D721Med (cell line): ENCODE results near the gene FKBP1C.

Experiments
- DNase-seq: peaks from one replicate; pipeline ENCODE4 v3.0.0; 2011; ENCODE audit warnings: low spot score; ENCODE audit not compliant: insufficient read length
- FAIRE-seq: peaks from 2 replicates; lab custom pipeline; 2011; peaks lifted over from hg19 to GRCh38; lab: Jason Lieb, UNC
- TF ChIP-seq, protein P1 (sequence below): IDR thresholded peaks from 2 replicates; pipeline ENCODE4 v1.5.1; 2012; ENCODE audit warnings: mild to moderate bottlenecking, control low read depth; ENCODE audit not compliant: insufficient read depth; ENCODE audit errors: missing control alignments

FKBP1C gene

DNA sequence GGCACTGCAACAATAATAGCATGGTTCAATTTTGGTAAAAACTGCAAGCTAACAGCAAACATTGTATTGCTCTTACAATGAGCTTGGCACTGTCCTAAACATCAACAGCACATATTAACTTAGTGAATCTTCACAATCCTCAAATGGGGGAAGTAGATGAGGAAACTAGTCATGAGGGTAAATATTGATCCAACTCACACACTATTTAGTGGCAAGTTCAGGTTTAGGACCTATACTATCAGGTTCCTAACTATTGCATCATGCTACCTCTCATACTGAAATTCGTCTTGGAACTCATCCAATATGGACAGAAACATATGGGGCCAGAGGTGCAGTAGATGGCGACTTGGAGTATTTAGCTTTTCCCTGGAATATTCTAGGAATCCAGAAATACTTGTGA lies 34.2 kb downstream of the FKBP1C start:
- TF ChIP-seq, protein P1, sequence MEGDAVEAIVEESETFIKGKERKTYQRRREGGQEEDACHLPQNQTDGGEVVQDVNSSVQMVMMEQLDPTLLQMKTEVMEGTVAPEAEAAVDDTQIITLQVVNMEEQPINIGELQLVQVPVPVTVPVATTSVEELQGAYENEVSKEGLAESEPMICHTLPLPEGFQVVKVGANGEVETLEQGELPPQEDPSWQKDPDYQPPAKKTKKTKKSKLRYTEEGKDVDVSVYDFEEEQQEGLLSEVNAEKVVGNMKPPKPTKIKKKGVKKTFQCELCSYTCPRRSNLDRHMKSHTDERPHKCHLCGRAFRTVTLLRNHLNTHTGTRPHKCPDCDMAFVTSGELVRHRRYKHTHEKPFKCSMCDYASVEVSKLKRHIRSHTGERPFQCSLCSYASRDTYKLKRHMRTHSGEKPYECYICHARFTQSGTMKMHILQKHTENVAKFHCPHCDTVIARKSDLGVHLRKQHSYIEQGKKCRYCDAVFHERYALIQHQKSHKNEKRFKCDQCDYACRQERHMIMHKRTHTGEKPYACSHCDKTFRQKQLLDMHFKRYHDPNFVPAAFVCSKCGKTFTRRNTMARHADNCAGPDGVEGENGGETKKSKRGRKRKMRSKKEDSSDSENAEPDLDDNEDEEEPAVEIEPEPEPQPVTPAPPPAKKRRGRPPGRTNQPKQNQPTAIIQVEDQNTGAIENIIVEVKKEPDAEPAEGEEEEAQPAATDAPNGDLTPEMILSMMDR = no peak
- no peak for FAIRE-seq
- DNase-seq = no peak

DNA sequence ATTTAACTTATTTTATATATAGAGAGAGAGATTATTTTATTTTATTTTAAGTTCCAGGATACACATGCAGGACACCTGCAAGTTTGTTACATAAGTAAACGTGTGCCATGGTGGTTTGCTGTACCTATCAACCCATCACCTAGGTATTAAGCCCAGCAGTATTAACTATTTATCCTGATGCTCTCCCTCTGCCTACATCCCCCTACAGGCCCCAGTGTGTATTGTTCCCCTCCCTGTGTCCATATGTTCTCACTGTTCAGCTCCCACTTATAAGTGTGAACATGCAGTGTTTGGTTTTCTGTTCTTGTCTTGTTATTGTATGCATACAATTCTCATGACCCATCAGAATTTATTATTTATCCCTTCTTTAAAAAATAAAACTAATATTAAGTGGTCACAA lies 34.6 kb downstream of the FKBP1C start:
- FAIRE-seq = no peak
- DNase-seq = no peak
- TF ChIP-seq, protein P1 = peak; percentile 12

DNA sequence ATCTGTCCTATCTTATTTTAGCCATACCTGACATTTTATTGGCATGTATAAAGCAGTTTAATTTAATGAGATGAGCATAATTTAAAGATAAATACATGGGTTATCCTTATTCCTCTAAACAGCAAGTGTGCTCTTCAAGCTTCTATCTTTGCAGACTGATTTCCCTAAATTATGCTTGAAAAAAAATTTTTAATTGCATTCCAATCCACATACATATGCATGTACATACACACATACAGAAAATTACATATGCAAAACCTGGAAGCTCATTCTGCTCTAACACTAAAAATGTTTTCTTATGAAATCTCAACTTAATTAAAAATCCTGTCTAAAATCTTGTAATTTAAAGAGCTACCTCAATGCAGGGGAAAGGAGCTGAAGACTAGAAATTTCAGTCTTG lies 35.3 kb downstream of the FKBP1C start:
- TF ChIP-seq, protein P1 = no peak
- FAIRE-seq (no peak), DNase-seq (no peak)

DNA sequence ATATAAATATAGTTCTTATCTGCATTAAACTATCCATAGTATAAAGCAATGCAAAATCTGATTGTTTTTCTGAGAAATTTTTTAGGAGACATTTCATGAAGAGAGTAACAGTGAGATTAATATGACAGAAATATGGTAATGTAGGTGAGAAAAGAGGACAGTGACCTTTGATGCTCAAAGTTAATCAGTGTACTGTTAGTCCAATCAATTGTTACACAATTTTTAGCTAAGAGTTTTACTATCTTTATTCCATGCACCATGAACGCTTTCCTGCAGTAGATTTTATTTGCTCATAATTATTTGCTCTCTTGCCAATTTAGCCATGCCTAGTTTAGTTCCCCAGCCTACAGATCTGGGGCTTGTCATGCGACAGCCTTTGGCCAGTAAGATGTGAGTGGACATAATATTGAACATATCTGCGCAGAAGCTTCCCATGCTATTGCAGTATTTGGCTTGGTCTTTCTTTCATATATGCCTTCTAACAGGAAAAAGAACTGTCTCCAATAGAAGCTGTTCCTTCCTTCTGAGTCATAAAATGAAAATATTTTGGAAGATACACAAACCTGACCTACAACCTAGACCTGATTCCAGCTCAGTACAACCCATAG lies 38.7 kb downstream of the FKBP1C start:
- TF ChIP-seq, protein P1 = no peak
- FAIRE-seq = no peak
- no peak for DNase-seq

DNA sequence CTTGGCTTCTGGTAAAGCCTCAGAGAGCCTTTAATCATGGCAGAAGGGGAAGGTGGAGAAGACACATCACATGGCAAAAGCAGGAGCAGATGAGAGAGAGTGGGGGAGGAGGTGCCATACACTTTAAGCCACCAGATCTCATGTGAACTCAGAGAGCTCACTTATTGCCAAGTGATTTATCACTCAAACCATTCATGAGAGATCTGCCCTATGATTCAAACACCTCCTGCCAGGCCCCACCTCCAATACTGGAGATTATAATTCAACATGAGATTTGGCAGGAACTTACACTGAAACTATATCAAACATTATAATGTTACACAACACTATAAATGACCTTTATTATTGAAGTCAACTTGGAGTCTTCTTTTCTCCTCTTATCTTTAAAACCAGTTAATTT lies 47.9 kb downstream of the FKBP1C start:
- TF ChIP-seq, protein P1 = no peak
- DNase-seq (no peak), FAIRE-seq (no peak)

DNA sequence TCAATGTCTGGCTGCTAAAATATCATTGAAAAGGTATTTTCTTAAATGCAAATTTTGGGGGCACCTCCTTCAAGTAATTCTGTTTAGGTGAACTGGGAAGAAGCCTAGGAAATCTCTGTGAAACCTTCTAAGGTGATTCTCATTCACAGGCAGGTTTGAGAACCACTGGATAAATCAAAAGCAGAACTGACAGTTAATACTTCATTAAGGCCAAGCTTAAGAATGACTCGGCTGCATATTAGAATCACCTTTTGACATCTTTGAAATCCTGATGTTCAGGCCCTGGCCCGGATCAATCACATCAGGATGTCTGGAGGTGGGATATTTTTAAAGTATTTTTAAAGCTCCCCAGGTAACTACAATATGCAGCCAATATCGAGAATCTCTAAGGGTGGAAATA lies 50.6 kb downstream of the FKBP1C start:
- DNase-seq = no peak
- TF ChIP-seq, protein P1 = no peak
- no peak for FAIRE-seq
